Suprapubic skin (tissue), 4 donors: ENCODE measurements around the gene PARP6. TPM values are rescaled to one million over a fixed set of nuclear protein-coding genes. Genes with fewer than 3 reads are reported as not detected.

Experiments
- DNase-seq, 2 donors: peaks; one replicate each; pipeline ENCODE4 v3.0.0-alpha.2; 2019; ENCODE audit warnings: low spot score in 2 of 2
- H3K27ac ChIP-seq: fragments of 200-600 bp; sonication (generic); one replicate; pipeline ENCODE4 v1.5.1; 2019
- H3K27me3 ChIP-seq: fragments of 200-600 bp; sonication (generic); one replicate; pipeline ENCODE4 v1.5.1; 2019
- H3K36me3 ChIP-seq: fragments of 200-600 bp; sonication (generic); one replicate; pipeline ENCODE4 v1.5.1; 2019
- H3K4me1 ChIP-seq: fragments of 200-600 bp; sonication (generic); one replicate; pipeline ENCODE4 v1.5.1; 2019
- H3K4me3 ChIP-seq: fragments of 200-600 bp; sonication (generic); one replicate; pipeline ENCODE4 v1.5.1; 2019; ENCODE audit warnings: mild to moderate bottlenecking
- H3K9me3 ChIP-seq: fragments of 200-600 bp; sonication (generic); one replicate; pipeline ENCODE4 v1.5.1; 2019
- EP300 ChIP-seq: sonication (generic); formaldehyde crosslinking; IDR thresholded peaks from one replicate; pipeline ENCODE4 v1.6.1; 2017; ENCODE audit warnings: antibody characterized with exemption
- POLR2A ChIP-seq, 2 donors: fragments of 450-650 bp; IDR thresholded peaks; one replicate each; pipeline ENCODE4 v1.6.1; 2017; ENCODE audit warnings: antibody characterized with exemption in 2 of 2, mild to moderate bottlenecking in 2 of 2, moderate library complexity in 2 of 2
- POLR2AphosphoS5 ChIP-seq, 3 donors: sonication (generic); formaldehyde crosslinking; IDR thresholded peaks; one replicate each; pipeline ENCODE4 v1.6.1; 2017; ENCODE audit warnings: antibody characterized with exemption in 3 of 3
- WGBS: methylation state at CpG from one replicate; pipeline ENCODE4 v1.1.5; 2018; 5-methylcytosine and 5-hydroxymethylcytosine counted together
- total RNA-seq, 4 donors: library from RNA; depleted of rRNA; stranded (reverse); fragments of >200 nt; gene quantifications; one replicate each; pipeline ENCODE4 v1.1.0, GENCODE V29; 2016
- TF ChIP-seq, protein P1 (sequence below), 2 donors: fragments of 200-600 bp in 1 of 2; fragments of 450-650 bp in 1 of 2; sonication (generic) in 1 of 2; IDR thresholded peaks; one replicate each; pipeline ENCODE4 v1.5.1; 2016 to 2019; ENCODE audit warnings: antibody characterized with exemption in 2 of 2, mild to moderate bottlenecking in 1 of 2, moderate library complexity in 1 of 2

Gene PARP6
- total RNA-seq, 4 donors from 2014 or later: 63.6 to 102 (median 70.6) TPM

DNA sequence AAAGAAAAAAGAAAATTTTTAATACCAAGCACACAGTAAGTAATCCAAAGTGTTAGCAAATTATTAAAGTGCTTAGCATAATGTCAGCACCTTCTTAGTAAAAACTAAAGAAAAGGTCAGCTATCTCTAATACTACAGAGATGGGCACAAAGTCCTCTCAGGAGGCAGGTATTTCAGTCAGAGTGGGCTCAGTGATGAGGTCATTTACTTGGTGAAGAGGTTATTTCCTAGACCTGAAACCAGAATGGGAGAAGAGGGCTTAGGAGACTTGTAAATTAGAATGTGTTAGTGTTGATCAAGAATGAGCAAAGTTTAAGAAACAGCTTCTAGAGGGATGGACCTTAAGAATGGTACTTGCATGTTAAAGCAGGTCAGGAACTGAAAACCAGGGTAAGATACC, 32.7 kb downstream of the PARP6 start:
- no peak for DNase-seq
- TF ChIP-seq, protein P1, sequence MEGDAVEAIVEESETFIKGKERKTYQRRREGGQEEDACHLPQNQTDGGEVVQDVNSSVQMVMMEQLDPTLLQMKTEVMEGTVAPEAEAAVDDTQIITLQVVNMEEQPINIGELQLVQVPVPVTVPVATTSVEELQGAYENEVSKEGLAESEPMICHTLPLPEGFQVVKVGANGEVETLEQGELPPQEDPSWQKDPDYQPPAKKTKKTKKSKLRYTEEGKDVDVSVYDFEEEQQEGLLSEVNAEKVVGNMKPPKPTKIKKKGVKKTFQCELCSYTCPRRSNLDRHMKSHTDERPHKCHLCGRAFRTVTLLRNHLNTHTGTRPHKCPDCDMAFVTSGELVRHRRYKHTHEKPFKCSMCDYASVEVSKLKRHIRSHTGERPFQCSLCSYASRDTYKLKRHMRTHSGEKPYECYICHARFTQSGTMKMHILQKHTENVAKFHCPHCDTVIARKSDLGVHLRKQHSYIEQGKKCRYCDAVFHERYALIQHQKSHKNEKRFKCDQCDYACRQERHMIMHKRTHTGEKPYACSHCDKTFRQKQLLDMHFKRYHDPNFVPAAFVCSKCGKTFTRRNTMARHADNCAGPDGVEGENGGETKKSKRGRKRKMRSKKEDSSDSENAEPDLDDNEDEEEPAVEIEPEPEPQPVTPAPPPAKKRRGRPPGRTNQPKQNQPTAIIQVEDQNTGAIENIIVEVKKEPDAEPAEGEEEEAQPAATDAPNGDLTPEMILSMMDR (IDR thresholded peaks at IDR 0.05): no peak

DNA sequence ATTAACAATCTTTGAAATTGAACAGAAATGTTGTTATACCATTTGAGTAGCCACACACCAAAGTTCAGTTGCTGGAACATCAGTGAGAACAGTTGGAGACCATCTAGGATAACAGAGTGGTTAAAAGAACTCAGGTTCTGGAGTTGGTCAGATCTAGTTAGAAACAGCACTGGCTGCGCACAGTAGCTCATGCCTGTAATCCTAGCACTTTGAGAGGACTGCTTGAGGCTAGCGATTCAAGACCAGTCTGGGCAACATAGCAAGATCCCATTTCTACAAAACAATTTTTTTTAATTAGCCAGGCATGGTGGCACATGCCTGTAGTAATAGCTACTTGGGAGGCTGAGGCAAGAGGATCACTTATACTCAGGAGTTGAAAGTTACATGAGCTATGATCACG, 33.8 kb downstream of the PARP6 start:
- no peak overlapping the region for H3K27ac ChIP-seq
- DNase-seq: no peak

More for the DNA sequence above, 32.7 kb downstream of the PARP6 start:
- Histone ChIP-seq H3K36me3 (peaks cover 55% of the 10 kb centered on the region), H3K27me3 (no peaks in the 10 kb centered on the region), H3K27ac (no peak overlapping the region), H3K9me3 (no peaks in the 10 kb centered on the region), H3K4me1 (peaks cover 19% of the 10 kb centered on the region), H3K4me3 (no peak overlapping the region)

DNA sequence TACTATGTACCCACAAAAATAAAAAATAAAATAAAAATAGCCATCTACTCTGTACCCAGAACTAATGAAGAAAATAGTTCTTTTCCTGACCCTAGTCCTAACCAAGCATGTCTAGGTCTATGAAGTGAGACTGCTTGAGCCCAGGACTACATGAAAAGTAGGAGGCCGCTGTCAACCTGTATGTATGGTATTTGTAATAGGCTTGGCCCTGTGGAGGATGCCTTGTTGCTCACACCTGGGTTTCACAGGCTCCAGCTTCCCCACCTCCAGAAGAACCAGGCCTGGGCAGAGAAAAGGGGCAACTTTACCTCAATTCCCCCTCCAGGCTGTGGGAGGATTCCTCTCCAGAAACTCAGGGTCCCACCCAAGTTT, 34.5 kb downstream of the PARP6 start:
- no peaks in the 10 kb centered on the region for H3K9me3 ChIP-seq
- no peaks in the 10 kb centered on the region for H3K27me3 ChIP-seq
- TF ChIP-seq, protein P1 (IDR thresholded peaks at IDR 0.05): no peak
- TF ChIP-seq POLR2AphosphoS5 (IDR thresholded peaks at IDR 0.05) (no peak), POLR2A (IDR thresholded peaks at IDR 0.05) (no peak), EP300 (no peak)
- H3K27ac ChIP-seq: peak overlapping the region; percentile 83
- DNase-seq: no peak
- no peak overlapping the region for H3K4me3 ChIP-seq
- 75% methylated on average over 1 of the region's 1 CpG for WGBS
- H3K4me1 ChIP-seq: peaks cover 24% of the 10 kb centered on the region
- peaks cover 38% of the 10 kb centered on the region for H3K36me3 ChIP-seq

More for the DNA sequence above, 33.8 kb downstream of the PARP6 start:
- 98% methylated on average over 3 of the region's 3 CpGs for WGBS
- Histone ChIP-seq H3K4me1 (peaks cover 19% of the 10 kb centered on the region), H3K4me3 (no peak overlapping the region), H3K9me3 (no peaks in the 10 kb centered on the region), H3K27me3 (no peaks in the 10 kb centered on the region), H3K36me3 (peaks cover 44% of the 10 kb centered on the region)
- TF ChIP-seq POLR2A (IDR thresholded peaks at IDR 0.05): no peak
- TF ChIP-seq, protein P1 (IDR thresholded peaks at IDR 0.05): no peak
- TF ChIP-seq POLR2AphosphoS5 (IDR thresholded peaks at IDR 0.05): no peak
- no peak for TF ChIP-seq EP300

DNA sequence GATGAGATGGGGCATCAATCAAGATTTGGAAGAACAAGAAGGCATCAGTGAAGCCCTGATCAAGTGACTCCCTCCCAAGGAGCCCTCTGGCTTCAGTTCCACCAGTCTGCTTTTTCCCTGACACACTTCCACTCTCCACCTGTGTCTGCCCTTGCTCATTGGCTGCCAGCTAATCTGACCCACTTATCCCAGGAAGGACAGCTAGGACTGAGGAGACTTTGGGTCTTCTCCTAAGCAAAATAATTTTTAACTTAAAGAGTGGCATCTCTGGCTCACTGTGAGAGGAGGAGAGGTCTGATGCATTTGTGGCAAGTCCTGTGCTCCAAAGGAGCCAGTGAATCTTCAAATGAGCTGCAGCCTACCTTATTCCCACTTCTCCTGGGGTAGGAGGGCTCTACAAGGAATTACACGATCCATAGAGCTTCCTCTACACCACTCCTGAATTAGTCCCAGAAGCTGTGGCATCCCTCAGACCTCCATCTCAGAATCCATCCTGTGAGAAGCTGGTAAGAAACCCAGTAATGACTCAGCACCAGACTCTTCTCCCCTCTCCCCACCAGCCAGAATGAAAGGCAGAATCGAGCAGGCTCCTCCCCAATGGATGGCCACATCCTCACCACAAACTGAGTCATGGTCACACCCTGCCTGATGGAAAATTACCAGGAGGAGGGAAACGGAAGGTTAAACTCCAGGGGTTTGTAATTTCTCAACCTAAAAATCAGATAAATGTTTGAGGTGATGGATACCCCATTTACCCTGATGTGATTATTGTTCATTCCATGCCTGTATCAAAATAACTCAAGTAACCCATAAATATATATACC, 35.1 kb downstream of the PARP6 start:
- Histone ChIP-seq H3K9me3 (no peaks in the 10 kb centered on the region), H3K27ac (peak overlapping the region; percentile 83), H3K27me3 (no peaks in the 10 kb centered on the region), H3K36me3 (peaks cover 32% of the 10 kb centered on the region), H3K4me3 (peak overlapping the region; percentile 2), H3K4me1 (peaks cover 30% of the 10 kb centered on the region)
- 8% methylated on average over 2 of the region's 3 CpGs for WGBS
- DNase-seq: peak; percentile 84 to 91
- peak in 1 of 3 donors; percentile 48 for TF ChIP-seq POLR2AphosphoS5 (IDR thresholded peaks at IDR 0.05)
- TF ChIP-seq POLR2A (IDR thresholded peaks at IDR 0.05): no peak
- TF ChIP-seq EP300: no peak
- TF ChIP-seq, protein P1 (IDR thresholded peaks at IDR 0.05): no peak

DNA sequence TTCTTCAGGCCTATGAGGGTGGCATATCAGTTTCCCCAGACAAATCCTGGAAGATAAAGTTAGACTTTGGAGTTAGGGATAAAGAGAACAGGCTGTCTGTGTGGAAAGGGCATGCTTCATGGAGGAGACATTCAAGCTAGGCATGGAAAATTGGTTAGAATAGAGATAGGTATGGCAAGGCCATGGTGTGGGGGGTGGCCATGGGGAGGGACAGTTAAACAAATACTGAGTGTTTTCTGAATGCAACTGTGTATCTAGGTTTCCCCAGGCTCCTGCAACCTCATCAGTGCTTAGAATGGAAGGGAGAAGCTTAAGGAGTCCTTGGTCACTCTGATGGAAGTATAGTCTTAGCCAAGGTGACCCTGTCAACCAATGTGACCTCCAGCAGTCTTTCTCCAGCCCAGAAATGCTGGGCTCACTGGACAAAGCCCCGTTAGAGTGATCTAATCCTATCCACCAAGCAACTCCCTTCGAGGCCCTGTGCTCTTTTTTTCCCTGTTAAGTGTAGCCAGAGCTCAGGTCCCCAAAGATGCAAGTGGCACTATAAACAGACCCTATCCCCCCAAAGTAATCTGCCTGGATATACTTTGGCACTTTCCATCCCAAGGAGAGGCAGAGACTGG, 35.9 kb downstream of the PARP6 start:
- Histone ChIP-seq H3K4me3 (no peak overlapping the region), H3K36me3 (peaks cover 25% of the 10 kb centered on the region), H3K9me3 (no peaks in the 10 kb centered on the region), H3K27me3 (no peaks in the 10 kb centered on the region), H3K4me1 (peaks cover 37% of the 10 kb centered on the region), H3K27ac (peak overlapping the region; percentile 83)
- no peak for DNase-seq
- 100% methylated on average over 2 of the region's 2 CpGs for WGBS
- no peak for TF ChIP-seq POLR2AphosphoS5 (IDR thresholded peaks at IDR 0.05)
- TF ChIP-seq, protein P1 (IDR thresholded peaks at IDR 0.05): no peak
- TF ChIP-seq EP300: no peak
- no peak for TF ChIP-seq POLR2A (IDR thresholded peaks at IDR 0.05)
